Dendritic cell treated with granulocyte-macrophage colony-stimulating factor and Interleukin-4, amounts not matched to agents 40 ng/mL and 50 ng/mL, for 4 days (primary cell): ENCODE data around the gene GDAP1L1.

ENCODE experiments used
- H3K27ac Mint-ChIP-seq: one replicate; pipeline ENCODE4 v1.8.0; 2022; ENCODE audit warnings: mild to moderate bottlenecking, mixed read lengths
- H3K27me3 Mint-ChIP-seq: one replicate; pipeline ENCODE4 v1.8.0; 2022; ENCODE audit warnings: mild to moderate bottlenecking, mixed read lengths
- H3K36me3 Mint-ChIP-seq: one replicate; pipeline ENCODE4 v1.8.0; 2022; ENCODE audit warnings: low read depth, mixed read lengths
- H3K4me1 Mint-ChIP-seq: one replicate; pipeline ENCODE4 v1.8.0; 2022; ENCODE audit warnings: low read depth, mixed read lengths
- H3K4me3 Mint-ChIP-seq: one replicate; pipeline ENCODE4 v1.8.0; 2022; ENCODE audit warnings: mild to moderate bottlenecking, moderate library complexity, mixed read lengths
- H3K9me3 Mint-ChIP-seq: one replicate; pipeline ENCODE4 v1.8.0; 2022; ENCODE audit warnings: mixed read lengths
- intact Hi-C: fragments of 100-400 bp; cut with micrococcal nuclease; formaldehyde crosslinking; loops from one replicate; pipeline ENCODE4 v1.15.0; 2022

GDAP1L1 gene

GRCh38 chr20:44210406-44211176, 36.5 kb upstream of the GDAP1L1 start, which contains the start of gene OSER1:
Gene OSER1 (minus strand): TSS chr20:44210771. CDS start chr20:44206957, 3,814 bp downstream.
- no peaks in the 10 kb centered on the region for H3K27me3 Mint-ChIP-seq
- peaks cover 51% of the 10 kb centered on the region for H3K4me1 Mint-ChIP-seq

GRCh38 chr20:44211177-44212039, 35.7 kb upstream of the GDAP1L1 start:
- Mint-ChIP-seq H3K27me3 (no peaks in the 10 kb centered on the region), H3K9me3 (no peaks in the 10 kb centered on the region), H3K36me3 (peaks cover 33% of the 10 kb centered on the region), H3K4me3 (peak overlapping the region; percentile 100), H3K4me1 (peaks cover 56% of the 10 kb centered on the region), H3K27ac (peak overlapping the region; percentile 97)
- intact Hi-C loops = loop anchor here (1.0 to 10.0 kb wide), 5 partner anchors 100 to 676 kb away; partner anchors contain the start of genes FITM2, SERINC3, TTPAL and YWHAB

More at GRCh38 chr20:44210406-44211176, 36.5 kb upstream of the GDAP1L1 start, which contains the start of gene OSER1:
- intact Hi-C loops = loop anchor here (1.0 to 10.0 kb wide), 5 partner anchors 101 to 677 kb away; partner anchors contain the start of genes FITM2, SERINC3, TTPAL and YWHAB
- Mint-ChIP-seq H3K9me3 (no peaks in the 10 kb centered on the region), H3K27ac (peak within 1 kb of the TSS; percentile 97), H3K4me3 (peak within 1 kb of the TSS; percentile 100), H3K36me3 (peaks cover 41% of the 10 kb centered on the region)

GRCh38 chr20:44212792-44213191, 34.3 kb upstream of the GDAP1L1 start:
- no peak overlapping the region for H3K27ac Mint-ChIP-seq
- H3K4me1 Mint-ChIP-seq = peaks cover 48% of the 10 kb centered on the region
- H3K9me3 Mint-ChIP-seq = no peaks in the 10 kb centered on the region
- no peak overlapping the region for H3K4me3 Mint-ChIP-seq
- H3K36me3 Mint-ChIP-seq = peaks cover 26% of the 10 kb centered on the region
- peaks cover 4% of the 10 kb centered on the region for H3K27me3 Mint-ChIP-seq
- intact Hi-C loops = loop anchor here (5.0 to 10.0 kb wide), 4 partner anchors 265 to 675 kb away; partner anchors contain the start of genes SERINC3, TTPAL and YWHAB

- intact Hi-C loops = loop anchor here (10.0 kb wide), 1 partner anchor 430 kb away; no protein-coding TSS in a partner anchor
- Mint-ChIP-seq H3K36me3 (peaks cover 11% of the 10 kb centered on the region), H3K4me1 (peaks cover 36% of the 10 kb centered on the region), H3K4me3 (no peak overlapping the region), H3K27ac (no peak overlapping the region), H3K9me3 (no peaks in the 10 kb centered on the region), H3K27me3 (peaks cover 12% of the 10 kb centered on the region)
Measured at GRCh38 chr20:44215125-44215524, 32.0 kb upstream of the GDAP1L1 start.

GRCh38 chr20:44217342-44218092, 29.6 kb upstream of the GDAP1L1 start:
- Mint-ChIP-seq H3K4me1 (peaks cover 26% of the 10 kb centered on the region), H3K4me3 (no peak overlapping the region), H3K27me3 (peaks cover 12% of the 10 kb centered on the region), H3K27ac (no peak overlapping the region), H3K9me3 (no peaks in the 10 kb centered on the region), H3K36me3 (no peaks in the 10 kb centered on the region)
- intact Hi-C loops = loop anchor here (1.0 to 10.0 kb wide), 2 partner anchors 94 to 427 kb away; partner anchors contain the start of gene FITM2

GRCh38 chr20:44218446-44218845, 28.7 kb upstream of the GDAP1L1 start:
- H3K9me3 Mint-ChIP-seq = no peaks in the 10 kb centered on the region
- H3K4me1 Mint-ChIP-seq = peaks cover 26% of the 10 kb centered on the region
- peaks cover 12% of the 10 kb centered on the region for H3K27me3 Mint-ChIP-seq
- H3K36me3 Mint-ChIP-seq = no peaks in the 10 kb centered on the region
- H3K27ac Mint-ChIP-seq = no peak overlapping the region
- intact Hi-C loops = loop anchor here (10.0 kb wide), 1 partner anchor 426 kb away; no protein-coding TSS in a partner anchor
- H3K4me3 Mint-ChIP-seq = no peak overlapping the region

GRCh38 chr20:44219170-44219730, 27.9 kb upstream of the GDAP1L1 start:
- Mint-ChIP-seq H3K4me1 (peaks cover 26% of the 10 kb centered on the region), H3K27ac (no peak overlapping the region), H3K27me3 (peaks cover 12% of the 10 kb centered on the region), H3K9me3 (no peaks in the 10 kb centered on the region), H3K36me3 (no peaks in the 10 kb centered on the region), H3K4me3 (no peak overlapping the region)
- intact Hi-C loops = loop anchor here (10.0 kb wide), 1 partner anchor 426 kb away; no protein-coding TSS in a partner anchor

GRCh38 chr20:44219791-44220190, 27.3 kb upstream of the GDAP1L1 start:
- Mint-ChIP-seq H3K4me1 (peaks cover 26% of the 10 kb centered on the region), H3K27ac (no peak overlapping the region), H3K9me3 (no peaks in the 10 kb centered on the region), H3K27me3 (peaks cover 12% of the 10 kb centered on the region), H3K4me3 (no peak overlapping the region), H3K36me3 (no peaks in the 10 kb centered on the region)
- intact Hi-C loops = loop anchor here (10.0 kb wide), 1 partner anchor 425 kb away; no protein-coding TSS in a partner anchor

GRCh38 chr20:44221368-44221954, 25.6 kb upstream of the GDAP1L1 start:
- Mint-ChIP-seq H3K27me3 (peaks cover 12% of the 10 kb centered on the region), H3K9me3 (no peaks in the 10 kb centered on the region), H3K4me1 (peaks cover 13% of the 10 kb centered on the region), H3K27ac (no peak overlapping the region), H3K36me3 (no peaks in the 10 kb centered on the region), H3K4me3 (no peak overlapping the region)
- intact Hi-C loops = no loop called here

GRCh38 chr20:44222027-44222426, 25.1 kb upstream of the GDAP1L1 start:
- peaks cover 12% of the 10 kb centered on the region for H3K27me3 Mint-ChIP-seq
- no peaks in the 10 kb centered on the region for H3K36me3 Mint-ChIP-seq
- H3K4me3 Mint-ChIP-seq = no peak overlapping the region
- H3K27ac Mint-ChIP-seq = no peak overlapping the region
- peaks cover 13% of the 10 kb centered on the region for H3K4me1 Mint-ChIP-seq
- intact Hi-C loops = no loop called here
- H3K9me3 Mint-ChIP-seq = no peaks in the 10 kb centered on the region

GRCh38 chr20:44222633-44223368, 24.3 kb upstream of the GDAP1L1 start:
- Mint-ChIP-seq H3K9me3 (no peaks in the 10 kb centered on the region), H3K4me1 (peaks cover 6% of the 10 kb centered on the region), H3K27ac (no peak overlapping the region), H3K27me3 (peaks cover 8% of the 10 kb centered on the region), H3K36me3 (no peaks in the 10 kb centered on the region), H3K4me3 (no peak overlapping the region)
- intact Hi-C loops = no loop called here

GRCh38 chr20:44223721-44224120, 23.4 kb upstream of the GDAP1L1 start:
- Mint-ChIP-seq H3K27me3 (peaks cover 6% of the 10 kb centered on the region), H3K36me3 (no peaks in the 10 kb centered on the region), H3K27ac (no peak overlapping the region), H3K4me3 (no peak overlapping the region), H3K4me1 (no peaks in the 10 kb centered on the region), H3K9me3 (no peaks in the 10 kb centered on the region)
- intact Hi-C loops = no loop called here
